Stimulated activated CD8-positive, alpha-beta memory T cell treated with anti-CD3 and anti-CD28 coated beads, Interleukin-15, amount 100 ng/mL, for 24 hours (primary cell): ENCODE results near the gene TMA7.
"Not testable (repeated sequence)": the region's sequence is repeated elsewhere in the genome, so short reads cannot be mapped to it uniquely, and the experiment has no call there.

ENCODE experiments used
- DNase-seq: peaks from one replicate; pipeline ENCODE4 v3.0.0-alpha.2; 2020; ENCODE audit warnings: low read depth

TMA7 gene

DNA sequence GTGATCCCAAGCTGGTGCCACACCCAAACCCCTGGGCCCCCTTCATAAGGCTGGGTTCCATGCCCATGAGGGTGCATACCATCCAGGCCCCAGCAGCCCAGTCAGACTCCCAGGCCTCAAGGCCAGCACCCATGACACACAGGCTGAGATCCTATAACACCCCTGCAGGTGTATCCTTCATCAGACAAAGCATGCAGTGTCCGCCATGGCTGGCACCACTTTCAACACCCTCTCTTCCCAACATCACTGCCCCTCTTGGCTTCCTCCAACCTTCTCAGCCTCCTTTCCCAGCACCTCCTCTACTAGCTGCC lies 3.6 kb upstream of the TMA7 start:
- DNase-seq: no peak

DNA sequence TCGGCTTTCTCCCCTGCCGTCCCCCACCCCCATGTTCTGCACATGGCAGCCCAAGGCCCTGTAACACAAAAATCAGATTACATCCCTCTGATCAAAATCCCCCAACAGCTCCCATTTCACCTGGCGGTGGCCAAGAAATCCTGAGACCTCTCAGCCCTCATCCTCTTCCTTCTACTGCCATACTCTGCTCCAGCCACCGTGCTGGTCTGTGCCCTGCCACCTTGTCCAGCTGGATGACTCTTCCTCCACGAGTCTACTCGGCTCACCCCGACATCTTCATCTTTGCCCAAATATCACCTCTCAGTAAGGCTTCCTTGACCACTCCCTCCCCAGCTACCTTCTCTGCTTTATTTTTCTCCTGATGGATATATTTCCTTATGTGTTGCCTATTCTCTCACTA lies 3.2 kb upstream of the TMA7 start:
- DNase-seq: no peak

DNA sequence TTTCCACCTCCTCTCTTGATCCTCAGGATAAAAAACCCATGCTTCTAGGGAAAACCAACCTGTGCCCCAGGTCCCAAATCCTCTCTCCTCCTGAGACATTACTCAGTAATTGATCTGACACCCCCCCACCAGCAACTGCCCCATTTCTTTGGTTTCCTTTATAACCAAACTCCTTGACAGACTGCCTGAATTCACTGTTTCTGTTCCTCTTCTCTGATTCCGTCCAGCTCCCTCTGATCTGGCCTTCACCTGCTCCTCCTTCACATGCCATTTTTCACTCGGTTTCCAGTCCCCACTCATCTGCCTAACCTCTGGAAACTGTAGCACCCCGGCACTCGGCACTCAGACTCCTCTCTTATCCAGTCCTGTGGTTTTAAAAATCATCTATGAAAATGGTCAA lies 2.2 kb upstream of the TMA7 start:
- no peak for DNase-seq

DNA sequence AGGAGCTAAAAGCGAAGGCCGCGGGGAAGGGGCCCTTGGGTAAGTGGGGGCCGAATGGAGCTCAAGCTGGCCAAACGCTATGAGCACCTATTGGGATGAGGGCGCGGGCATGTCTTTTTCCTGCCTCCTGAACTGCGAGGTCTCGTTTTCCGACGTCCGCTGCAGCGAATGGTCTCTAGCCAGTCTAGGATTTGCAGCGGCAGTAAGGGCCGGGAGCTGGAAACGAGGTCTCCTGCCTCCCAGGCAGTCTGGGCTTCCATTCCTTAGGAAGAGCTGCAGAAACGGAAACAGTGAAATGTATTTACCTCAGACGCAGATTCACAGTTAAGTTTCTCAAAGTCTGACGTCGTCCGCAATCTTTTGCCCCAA lies 517 bp downstream of the TMA7 start:
- no peak for DNase-seq

DNA sequence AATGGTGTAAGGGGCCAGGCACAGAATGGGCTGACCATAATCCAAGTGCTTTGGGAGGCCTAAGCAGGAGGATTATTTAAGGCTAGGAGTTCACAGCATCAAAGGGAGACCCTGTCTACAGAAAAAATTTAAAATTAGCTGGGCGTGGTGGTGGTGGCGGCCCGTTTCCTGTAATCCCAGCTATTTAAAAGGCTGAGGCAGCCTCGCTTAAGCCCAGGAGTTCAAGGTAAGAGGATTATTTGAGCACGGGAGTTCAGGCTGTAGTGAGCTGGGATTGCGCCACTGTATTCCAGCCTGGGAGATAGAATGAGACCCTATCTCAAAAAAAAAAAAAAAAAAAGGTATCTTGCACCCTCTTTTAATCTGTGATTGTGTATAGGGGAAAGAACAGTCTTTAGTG lies 1.9 kb downstream of the TMA7 start:
- DNase-seq: no peak

DNA sequence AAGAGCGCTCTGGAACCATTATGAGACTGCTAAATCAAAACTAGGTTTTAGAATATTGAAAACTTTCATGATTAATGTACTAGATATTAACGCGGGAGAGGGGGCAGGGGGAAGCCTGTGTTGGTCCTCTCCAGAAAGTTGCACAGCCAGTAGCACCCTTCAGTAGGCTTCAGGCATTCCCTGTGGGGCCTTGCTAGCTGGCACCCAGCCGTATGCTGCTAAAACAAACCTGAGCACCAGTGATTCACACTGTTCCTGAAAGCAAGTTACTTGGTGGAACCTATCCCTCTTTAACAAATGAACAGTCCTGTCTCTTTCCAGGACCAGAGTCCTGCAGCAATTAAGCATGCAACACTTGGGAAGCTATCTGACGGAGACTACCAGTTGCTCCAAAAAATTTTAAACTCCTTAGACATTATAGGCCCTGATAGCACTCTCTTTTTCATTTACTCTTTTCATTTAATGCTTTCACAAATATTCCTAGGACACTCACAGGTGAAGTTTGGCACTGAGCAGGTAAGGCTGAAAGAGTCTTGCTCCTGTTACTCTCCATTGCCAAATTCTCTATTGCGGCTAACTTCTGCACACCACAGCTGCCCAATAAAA lies 5.3 kb downstream of the TMA7 start:
- DNase-seq: no peak

DNA sequence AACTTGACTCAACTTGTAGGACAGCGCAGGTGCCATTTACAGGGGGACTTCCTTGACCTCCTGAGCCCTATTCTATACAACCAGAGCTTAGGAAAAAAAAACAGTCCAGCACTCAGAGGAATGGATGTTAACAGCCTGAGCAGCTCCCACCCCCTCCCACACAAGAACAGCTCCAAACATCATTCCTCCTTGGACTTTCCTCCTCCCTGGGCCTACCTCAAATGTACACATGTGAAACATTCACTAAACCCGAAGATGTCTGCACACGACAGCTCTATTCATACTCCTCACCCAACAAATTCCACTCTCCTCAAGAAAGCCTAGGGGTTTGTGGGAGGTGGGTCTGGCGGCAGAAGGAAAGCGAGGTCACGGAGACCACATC lies 6.0 kb downstream of the TMA7 start:
- DNase-seq: no peak

DNA sequence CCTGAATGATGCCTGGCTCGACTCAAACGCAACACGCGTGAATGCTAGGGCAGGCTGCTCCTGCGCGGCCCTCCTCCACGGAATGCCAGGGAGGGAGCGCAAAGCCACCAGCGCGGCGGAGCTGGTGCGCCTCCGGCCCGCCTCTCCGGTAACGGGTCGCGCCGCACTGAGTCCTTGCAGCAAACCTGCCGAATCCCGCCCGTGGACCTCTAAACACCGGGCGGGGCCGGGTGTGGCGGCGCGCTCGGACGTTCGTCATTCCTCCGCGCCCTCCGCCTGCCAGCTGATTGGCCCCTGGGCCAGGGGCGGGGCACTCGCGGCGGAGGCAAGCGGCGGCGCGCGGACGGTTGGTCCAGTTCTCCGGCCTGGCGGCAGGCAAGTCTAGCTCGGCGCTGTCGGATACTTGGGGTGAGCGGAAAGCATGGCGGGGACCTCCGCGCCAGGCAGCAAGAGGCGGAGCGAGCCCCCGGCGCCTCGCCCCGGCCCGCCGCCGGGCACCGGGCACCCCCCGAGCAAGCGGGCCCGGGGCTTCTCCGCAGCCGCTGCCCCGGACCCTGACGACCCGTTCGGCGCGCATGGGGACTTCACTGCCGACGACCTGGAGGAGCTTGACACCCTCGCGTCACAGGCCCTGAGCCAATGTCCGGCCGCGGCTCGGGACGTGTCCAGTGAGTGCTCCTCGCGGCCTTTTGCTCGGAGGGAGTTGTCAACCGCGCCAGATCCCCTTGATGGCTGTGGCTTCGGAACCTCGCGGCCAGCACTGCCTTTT lies 6.6 kb downstream of the TMA7 start, which contains the start of gene ATRIP:
Gene ATRIP, plus strand, starts transcription at position 313 of the 769 bp plus-strand sequence. Its CDS starts 109 bp downstream, at position 422.
- DNase-seq: peak; percentile 74

DNA sequence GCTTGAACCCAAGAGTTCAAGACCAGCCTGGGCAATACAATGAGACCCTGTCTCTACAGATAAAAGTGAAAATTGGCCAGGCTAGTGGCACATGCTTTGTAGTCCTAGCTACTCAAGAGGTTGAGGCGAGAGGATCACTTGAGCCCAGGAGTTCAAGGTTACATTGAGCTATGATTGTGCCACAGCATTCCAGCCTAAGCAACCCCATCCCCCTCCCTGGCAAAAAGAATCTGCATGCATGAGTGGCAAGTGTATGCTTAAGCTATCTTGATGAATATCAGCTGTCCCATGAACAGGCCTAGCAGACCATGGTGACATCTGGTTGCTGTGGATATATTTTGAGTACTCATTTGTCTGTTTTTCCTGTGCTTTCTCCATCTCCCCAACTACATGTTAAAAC lies 11.2 kb downstream of the TMA7 start:
- no peak for DNase-seq

DNA sequence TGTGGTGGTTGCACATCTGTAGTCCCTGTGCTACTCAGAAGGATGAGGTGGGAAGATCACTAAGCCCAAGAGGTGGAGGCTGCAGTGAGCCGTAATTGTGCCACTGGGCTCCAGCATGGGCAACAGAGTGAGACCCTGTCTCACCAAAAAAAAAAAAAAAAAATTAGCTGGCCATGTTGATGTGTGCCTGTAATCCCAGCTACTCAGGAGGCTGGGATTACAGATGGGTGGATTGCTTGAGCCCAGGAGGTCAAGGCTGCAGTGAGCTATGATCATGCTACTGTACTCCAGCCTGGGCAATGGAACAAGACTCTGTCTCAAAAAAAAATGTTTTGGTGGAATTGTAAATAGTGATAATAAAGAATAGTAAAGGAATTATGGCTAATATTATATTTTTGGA lies 16.4 kb downstream of the TMA7 start:
- no peak for DNase-seq

DNA sequence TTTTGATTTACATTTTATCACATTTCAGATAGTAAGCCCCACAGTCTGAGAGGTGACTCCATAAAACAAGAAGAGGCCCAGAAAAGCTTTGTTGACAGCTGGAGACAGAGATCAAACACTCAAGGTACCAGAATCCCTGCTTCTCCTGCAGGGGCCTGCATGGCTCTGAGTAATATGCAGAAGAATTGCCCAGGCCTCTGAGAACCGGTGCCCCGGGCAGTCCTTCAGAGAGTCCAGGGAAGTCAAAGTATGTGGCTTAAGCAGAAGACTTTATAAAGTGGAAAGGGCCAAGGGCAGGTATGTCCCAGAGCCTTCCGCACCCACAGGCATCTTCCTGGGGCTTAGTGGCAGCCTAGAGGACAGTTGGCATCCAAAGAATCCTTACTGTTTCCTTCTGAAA lies 19.3 kb downstream of the TMA7 start:
- DNase-seq: no peak

DNA sequence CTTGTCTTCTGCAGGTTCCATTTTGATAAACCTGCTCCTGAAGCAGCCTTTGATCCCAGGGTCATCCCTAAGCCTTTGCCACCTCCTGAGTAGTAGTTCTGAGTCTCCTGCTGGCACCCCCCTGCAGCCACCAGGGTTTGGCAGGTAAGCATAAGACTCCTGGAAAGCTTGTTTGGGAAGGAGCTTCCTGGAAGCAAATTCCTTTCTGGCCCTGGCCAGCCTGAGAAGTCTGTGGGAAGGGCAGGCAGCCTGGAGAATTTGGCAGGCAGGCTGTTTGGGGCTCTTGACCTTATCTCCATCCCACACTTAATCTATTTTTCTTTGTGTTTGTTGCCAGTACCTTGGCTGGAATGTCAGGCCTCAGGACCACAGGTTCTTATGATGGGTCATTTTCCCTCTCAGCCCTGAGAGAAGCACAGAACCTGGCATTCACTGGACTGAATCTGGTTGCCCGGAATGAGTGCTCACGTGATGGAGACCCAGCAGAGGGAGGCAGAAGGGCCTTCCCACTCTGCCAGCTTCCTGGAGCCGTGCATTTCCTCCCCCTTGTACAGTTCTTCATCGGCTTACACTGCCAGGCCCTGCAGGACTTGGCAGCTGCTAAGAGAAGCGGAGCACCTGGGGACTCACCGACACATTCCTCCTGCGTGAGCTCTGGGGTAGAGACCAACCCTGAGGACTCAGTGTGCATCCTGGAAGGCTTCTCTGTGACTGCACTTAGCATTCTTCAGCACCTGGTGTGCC lies 19.9 kb downstream of the TMA7 start:
- no peak for DNase-seq

DNA sequence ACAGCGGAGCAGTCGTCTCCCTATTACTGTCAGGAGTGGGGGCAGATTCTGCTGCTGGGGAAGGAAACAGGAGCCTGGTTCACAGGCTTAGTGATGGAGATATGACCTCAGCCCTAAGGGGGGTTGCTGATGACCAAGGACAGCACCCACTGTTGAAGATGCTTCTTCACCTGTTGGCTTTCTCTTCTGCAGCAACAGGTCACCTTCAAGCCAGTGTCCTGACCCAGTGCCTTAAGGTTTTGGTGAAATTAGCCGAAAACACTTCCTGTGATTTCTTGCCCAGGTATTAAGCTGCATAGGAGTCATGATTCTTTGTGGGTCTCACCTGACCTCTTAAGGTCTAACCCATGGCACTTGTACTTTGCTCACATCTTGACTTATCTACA lies 20.5 kb downstream of the TMA7 start:
- no peak for DNase-seq

DNA sequence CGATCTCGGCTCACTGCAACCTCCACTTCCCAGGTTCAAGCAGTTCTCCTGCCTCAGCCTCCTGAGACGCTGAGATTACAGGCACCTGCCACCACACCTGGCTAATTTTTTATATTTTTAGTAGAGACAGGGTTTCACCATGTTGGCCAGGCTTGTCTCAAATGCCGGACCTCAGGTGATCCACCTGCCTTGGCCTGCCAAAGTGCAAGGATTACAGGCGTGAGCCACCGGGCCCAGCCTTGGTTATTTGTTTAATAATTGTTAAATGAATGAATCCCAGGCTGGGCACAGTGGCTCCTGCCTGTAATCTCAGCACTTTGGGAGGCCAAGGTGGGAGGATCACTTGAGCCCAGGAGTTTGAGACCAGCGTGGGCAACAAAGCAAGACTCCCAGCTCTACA lies 21.7 kb downstream of the TMA7 start:
- not testable (repeated sequence) for DNase-seq

DNA sequence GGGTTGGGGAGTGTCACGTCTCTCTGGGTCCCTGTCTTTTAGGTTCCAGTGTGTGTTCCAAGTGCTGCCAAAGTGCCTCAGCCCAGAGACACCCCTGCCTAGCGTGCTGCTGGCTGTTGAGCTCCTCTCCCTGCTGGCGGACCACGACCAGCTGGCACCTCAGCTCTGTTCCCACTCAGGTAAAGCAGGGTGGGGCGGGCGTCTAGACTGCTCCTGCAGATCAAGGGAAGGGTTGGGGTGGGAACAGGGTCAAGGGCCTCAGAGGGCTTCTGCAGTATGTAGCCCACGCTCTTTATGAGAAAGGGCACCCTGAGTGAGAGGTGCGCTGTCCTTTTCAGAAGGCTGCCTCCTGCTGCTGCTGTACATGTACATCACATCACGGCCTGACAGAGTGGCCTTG lies 23.6 kb downstream of the TMA7 start:
- DNase-seq: no peak

DNA sequence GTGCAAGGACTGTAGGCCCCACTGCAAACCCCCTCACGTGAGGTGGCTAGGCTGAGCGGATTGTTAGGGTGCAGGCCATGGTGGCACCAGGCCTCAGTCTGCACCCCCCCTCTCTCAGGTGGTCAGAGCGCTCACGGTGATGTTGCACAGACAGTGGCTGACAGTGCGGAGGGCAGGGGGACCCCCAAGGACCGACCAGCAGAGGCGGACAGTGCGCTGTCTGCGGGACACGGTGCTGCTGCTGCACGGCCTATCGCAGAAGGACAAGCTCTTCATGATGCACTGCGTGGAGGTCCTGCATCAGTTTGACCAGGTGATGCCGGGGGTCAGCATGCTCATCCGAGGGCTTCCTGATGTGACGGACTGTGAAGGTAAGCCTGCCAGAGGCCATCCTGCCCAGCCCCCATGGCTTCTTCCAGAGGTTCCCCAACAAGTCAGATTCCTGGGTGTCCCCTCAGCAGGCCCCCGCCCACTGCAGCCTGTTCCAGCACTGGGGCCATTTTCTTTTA lies 24.7 kb downstream of the TMA7 start:
- no peak for DNase-seq

DNA sequence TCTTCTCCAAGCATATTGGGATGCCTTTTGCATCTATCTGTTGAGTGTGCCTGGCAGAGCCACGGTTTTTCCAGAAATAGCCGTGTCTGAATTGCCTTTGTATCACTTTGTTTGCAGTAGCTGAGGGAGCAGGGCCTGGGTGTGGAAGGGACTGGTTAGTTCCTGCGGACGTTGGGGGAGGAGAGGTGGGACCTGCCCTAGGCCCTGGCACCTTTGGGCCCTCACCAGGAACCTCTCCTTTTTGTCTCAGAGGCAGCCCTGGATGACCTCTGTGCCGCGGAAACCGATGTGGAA lies 25.1 kb downstream of the TMA7 start:
- no peak for DNase-seq

DNA sequence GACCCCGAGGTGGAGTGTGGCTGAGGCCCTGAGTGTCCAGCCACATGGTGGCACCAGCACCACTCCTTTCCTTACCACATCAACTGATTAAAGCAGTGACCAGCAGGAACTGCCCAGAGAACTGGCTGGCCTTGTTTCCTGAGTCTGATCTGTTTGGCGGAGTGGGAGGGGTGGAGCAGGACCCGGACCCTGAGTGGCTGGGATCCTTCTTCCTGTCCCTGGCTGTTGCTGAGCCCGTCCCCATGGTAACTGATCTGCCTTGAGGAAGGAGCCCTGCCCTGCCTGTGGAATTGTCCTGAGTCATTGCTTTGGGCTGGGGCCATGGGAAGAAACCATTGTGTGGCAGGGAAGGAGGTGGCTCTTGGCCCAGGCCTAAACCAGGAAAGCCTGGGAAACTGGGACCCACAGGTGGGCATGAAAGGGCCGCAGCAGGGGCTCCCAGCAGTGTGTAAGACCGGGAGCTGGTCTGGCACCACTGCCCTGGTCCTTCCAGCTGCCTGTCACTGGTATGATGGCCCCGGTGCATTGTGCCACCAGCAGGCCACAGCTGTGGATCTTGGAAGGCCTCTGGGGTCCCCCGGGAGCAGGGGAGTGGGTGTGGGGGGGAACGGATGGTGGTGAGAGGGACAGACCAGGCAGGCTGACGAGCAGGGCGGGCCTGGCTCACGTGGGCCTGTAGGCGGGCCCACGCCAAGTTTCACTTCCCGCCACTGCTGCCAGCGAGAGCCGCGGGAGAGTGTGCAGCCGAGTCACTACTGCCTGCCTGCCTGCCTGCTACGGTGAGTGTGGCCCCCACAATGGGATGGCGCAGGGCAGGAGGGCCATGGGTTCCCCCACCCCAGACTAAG lies 25.7 kb downstream of the TMA7 start:
- DNase-seq: peak; percentile 53

DNA sequence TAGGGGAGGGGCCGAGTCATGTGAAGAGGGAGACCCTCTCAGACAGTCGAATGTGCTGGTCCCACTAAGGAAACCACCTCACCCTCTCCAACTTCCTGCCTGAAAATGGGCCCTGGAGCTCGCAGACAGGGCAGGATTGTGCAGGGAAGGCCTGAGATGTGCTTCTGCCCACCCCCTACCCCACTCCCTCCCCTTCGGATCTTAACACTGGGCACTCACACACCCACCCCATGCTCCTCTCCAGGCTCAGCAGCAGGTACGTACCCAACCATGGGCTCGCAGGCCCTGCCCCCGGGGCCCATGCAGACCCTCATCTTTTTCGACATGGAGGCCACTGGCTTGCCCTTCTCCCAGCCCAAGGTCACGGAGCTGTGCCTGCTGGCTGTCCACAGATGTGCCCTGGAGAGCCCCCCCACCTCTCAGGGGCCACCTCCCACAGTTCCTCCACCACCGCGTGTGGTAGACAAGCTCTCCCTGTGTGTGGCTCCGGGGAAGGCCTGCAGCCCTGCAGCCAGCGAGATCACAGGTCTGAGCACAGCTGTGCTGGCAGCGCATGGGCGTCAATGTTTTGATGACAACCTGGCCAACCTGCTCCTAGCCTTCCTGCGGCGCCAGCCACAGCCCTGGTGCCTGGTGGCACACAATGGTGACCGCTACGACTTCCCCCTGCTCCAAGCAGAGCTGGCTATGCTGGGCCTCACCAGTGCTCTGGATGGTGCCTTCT lies 26.5 kb downstream of the TMA7 start:
- no peak for DNase-seq

DNA sequence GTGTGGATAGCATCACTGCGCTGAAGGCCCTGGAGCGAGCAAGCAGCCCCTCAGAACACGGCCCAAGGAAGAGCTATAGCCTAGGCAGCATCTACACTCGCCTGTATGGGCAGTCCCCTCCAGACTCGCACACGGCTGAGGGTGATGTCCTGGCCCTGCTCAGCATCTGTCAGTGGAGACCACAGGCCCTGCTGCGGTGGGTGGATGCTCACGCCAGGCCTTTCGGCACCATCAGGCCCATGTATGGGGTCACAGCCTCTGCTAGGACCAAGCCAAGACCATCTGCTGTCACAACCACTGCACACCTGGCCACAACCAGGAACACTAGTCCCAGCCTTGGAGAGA lies 27.0 kb downstream of the TMA7 start:
- DNase-seq: no peak

DNA sequence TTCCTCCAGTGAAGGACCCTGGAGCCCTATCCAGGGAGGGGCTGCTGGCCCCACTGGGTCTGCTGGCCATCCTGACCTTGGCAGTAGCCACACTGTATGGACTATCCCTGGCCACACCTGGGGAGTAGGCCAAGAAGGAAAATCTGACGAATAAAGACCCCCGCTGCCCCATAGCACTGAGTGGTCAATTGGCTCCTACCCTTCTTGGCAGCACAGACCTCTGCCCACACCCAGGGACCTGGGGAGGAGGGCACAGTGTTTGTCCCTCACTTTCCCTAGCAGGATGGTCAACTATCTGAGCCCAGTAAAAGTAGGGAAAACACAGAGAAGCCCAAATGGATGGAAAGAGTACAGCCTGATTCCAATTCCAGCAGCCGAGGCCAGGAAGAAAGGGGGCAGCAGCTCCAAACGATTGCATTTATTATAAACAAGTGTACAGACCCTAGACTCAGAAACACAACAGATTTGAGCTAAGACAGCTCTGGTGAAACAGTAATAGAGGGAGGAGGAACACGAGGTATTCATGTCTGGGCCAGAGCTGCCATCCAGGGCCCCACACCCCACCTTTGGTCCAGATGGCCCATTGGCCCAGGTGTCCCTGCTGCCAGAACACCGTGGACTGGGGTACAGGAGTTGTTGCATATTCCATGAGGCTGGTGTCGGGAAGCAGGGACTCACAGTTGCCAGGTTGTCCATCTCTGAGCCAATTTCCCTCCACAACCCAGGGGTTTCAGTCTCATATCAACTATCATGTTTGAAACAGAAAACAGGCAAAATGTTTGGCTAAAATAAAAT lies 27.6 kb downstream of the TMA7 start:
- no peak for DNase-seq
